Activated naive CD4-positive, alpha-beta T cell treated with anti-CD3 and anti-CD28 coated beads, Interleukin-2, amount 50 U/mL, for 24 hours (primary cell): ENCODE measurements around the gene CRYBA2.

Source experiments
- H3K27ac Mint-ChIP-seq: one replicate; pipeline ENCODE4 v1.8.0; 2021; ENCODE audit warnings: mild to moderate bottlenecking, mixed read lengths
- H3K27me3 Mint-ChIP-seq: one replicate; pipeline ENCODE4 v1.8.0; 2021; ENCODE audit warnings: mixed read lengths
- H3K36me3 Mint-ChIP-seq: one replicate; pipeline ENCODE4 v1.8.0; 2021; ENCODE audit warnings: mixed read lengths
- H3K4me1 Mint-ChIP-seq: one replicate; pipeline ENCODE4 v1.8.0; 2021; ENCODE audit warnings: mixed read lengths
- H3K4me3 Mint-ChIP-seq: one replicate; pipeline ENCODE4 v1.8.0; 2021; ENCODE audit warnings: mild to moderate bottlenecking, mixed read lengths
- H3K9me3 Mint-ChIP-seq: one replicate; pipeline ENCODE4 v1.8.0; 2021; ENCODE audit warnings: mixed read lengths

Gene CRYBA2

DNA sequence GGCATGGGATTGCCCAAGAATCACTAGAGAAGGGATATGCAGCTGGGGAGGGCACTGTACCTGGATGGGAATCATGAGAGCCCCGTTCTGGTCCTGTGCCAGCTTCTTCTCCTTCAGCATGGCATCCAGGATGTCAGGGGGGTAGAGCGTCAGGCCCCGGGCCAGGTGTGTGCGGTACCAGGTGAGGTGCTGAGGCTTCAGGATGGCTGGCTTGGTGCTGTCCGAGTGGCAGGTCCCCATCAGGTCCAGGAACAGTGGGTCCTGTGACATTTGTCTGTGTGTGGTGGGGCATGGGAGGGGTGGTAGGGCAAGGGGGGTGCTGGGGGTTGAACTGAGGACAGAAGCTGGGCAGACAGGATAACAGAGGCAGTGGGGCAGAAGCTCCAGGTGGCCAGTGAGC, 34.9 kb upstream of the CRYBA2 start:
- Mint-ChIP-seq H3K36me3 (no peaks in the 10 kb centered on the region), H3K4me1 (no peaks in the 10 kb centered on the region), H3K9me3 (no peaks in the 10 kb centered on the region), H3K27me3 (peaks cover 4% of the 10 kb centered on the region), H3K27ac (no peak overlapping the region), H3K4me3 (no peak overlapping the region)

DNA sequence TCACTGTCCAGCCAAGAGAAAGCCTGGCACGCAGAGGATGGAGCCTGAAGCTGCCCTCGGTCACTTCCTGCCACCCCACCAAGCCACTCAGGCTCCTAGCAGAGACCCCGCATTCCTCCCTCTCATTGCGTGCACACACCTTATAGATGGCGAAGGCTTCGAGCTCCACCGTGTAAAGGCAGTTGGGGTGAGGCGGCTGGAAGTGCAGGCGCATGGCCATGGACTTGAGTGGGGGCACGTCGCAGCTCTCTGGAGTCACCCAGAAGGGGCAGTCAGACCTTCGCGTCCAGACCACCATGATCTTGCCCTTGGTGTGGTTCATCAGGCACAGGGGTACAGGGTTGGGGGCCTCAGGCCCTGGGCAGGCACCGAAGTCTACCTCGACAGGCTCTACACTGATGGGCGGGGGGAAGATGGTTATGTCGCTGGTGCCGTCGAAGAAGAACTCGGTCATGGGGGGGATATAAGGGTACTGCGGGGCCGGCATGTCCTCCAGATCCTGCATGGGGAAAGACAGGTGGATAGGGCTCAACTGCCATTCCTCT, 34.4 kb upstream of the CRYBA2 start:
- Mint-ChIP-seq H3K4me1 (no peaks in the 10 kb centered on the region), H3K27me3 (peaks cover 4% of the 10 kb centered on the region), H3K4me3 (no peak overlapping the region), H3K36me3 (no peaks in the 10 kb centered on the region), H3K27ac (no peak overlapping the region), H3K9me3 (no peaks in the 10 kb centered on the region)

DNA sequence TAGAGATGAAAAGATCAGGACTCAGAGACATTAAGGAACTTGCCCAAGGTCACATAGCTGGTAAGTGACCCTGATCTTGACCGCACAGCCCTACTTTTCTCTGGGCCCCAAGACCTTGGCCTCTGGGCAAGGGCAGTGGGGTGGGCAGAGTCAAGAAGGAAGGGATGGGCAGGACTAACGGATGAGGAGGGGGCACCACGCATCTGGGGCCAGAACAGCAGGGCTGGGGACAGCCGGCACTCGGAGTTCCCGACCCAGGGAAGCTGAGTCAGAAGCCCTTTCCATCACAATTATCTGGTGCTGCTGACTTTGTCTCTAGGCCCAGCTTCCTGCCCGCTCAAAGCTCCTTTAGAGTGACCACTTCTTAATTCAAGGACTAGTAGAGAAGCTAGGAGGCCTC, 33.7 kb upstream of the CRYBA2 start:
- Mint-ChIP-seq H3K27me3 (peaks cover 4% of the 10 kb centered on the region), H3K9me3 (no peaks in the 10 kb centered on the region)

DNA sequence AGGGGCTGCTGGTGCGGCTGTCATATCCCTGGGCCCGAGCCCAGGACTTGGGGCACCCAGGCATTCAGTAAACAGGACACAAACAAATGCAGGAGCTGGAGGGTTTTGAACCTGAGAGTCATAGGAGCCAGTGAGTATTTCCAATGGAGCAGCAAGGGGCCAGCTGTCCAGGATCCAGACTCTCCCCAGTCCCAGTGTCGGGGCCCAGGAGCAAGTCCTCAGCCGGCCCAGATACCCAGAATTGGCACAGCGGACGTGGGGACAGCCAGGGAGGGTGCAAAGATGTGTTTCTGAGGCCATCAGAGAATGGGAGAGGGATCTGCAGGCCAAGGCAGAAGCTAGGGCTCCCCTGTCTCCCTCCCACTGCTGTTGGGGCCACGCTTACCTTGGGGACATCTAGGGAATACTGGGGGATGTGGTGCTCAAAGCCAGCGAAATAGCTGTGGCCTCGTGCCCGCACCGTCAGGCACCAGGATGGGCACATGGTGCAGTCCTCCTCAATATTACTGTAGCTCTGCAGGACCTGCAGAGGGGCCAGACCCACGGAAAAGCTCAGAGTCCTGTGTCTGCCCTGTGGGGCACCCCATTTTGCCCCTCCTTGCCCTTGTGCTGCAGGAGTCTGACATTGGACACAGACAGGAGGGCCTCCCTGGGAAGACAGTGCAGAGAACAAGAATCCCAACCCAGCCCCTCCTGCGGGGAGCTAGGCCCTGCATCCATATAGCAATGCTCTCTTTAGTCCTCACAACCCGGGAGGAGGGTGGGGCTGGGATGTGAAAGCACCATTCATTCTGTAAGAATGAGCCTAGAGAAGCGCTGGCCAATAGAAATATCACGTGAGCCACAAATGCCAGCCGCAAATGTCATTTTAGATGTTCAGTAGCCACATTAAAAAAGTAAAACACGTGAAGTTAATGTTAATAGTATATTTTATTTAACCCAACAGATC, 32.7 kb upstream of the CRYBA2 start:
- Mint-ChIP-seq H3K36me3 (no peaks in the 10 kb centered on the region), H3K4me3 (no peak overlapping the region), H3K27me3 (peaks cover 4% of the 10 kb centered on the region), H3K27ac (no peak overlapping the region), H3K9me3 (no peaks in the 10 kb centered on the region), H3K4me1 (no peaks in the 10 kb centered on the region)

More for the DNA sequence above, 33.7 kb upstream of the CRYBA2 start:
- Mint-ChIP-seq H3K36me3 (no peaks in the 10 kb centered on the region), H3K4me3 (no peak overlapping the region), H3K4me1 (no peaks in the 10 kb centered on the region), H3K27ac (no peak overlapping the region)

DNA sequence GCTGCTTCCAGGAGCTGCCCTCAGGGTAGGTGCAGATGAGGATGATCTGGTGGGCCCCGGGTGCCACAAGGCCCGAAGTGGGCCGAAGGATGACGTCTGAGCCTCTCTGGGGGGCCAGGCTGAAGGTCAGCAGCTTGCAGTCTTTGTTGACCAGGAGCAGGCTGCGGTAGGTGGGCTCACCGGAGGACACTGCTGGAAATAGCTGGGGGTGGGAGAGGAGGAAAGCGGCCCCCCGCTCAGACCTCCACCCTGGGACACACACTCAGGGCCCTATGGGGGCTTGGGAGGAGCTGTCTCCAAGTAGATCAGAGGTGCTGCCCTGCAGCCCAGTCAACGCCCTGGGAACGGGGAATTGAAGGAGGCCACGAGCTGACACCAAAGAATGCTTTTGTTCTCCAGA, 30.8 kb upstream of the CRYBA2 start:
- no peaks in the 10 kb centered on the region for H3K9me3 Mint-ChIP-seq
- H3K27ac Mint-ChIP-seq = no peak overlapping the region
- H3K27me3 Mint-ChIP-seq = no peaks in the 10 kb centered on the region
- H3K36me3 Mint-ChIP-seq = no peaks in the 10 kb centered on the region
- H3K4me1 Mint-ChIP-seq = no peaks in the 10 kb centered on the region
- no peak overlapping the region for H3K4me3 Mint-ChIP-seq

DNA sequence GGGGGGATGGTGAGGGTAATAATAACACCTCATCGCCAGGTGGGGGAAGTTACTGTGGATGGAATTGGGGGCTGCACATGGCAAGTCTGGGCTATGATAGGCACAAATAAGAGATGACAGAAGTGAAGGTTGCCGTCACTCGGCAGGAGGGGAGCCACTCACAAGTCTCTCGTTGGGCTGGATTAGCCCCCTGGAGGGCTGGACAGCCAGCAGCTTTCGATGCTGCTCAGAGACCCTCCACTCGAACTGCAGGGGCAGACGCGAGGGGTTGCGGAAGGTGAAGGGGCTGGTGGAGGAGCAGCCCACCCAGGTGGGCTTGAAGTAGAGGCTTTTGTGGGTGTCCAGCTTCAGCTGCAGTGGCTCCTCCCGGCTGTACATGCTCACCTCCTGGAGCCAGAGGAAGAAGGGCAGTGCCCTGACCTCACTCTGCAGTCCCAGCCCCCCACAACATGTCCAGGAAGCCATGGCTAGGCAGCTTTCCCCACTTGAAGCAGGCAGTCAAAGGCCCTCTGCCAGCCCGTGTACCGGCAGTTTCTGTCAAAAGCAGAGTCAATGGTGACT, 29.9 kb upstream of the CRYBA2 start:
- Mint-ChIP-seq H3K27me3 (no peaks in the 10 kb centered on the region), H3K9me3 (no peaks in the 10 kb centered on the region), H3K4me3 (no peak overlapping the region), H3K36me3 (no peaks in the 10 kb centered on the region), H3K27ac (no peak overlapping the region), H3K4me1 (no peaks in the 10 kb centered on the region)

DNA sequence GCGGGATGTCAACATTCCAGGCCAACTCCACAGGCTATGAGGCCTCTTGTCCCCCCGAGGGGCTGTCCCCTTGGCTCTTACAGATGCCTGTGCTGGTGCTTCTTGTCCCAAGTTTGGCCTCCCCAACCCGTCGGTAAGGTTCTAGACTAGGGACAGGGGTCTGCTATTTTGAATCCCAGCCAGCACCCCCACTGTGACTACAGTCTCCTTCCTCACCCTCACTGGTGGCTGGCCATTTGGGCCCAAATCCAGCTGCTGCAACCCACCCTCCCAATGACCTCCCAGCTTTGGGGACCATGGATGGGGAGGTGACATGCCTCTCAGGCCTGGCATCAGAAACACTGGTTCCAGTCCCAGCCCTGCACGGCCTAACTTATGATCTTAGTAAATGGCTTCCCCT, 29.4 kb upstream of the CRYBA2 start:
- Mint-ChIP-seq H3K4me1 (no peaks in the 10 kb centered on the region), H3K27me3 (no peaks in the 10 kb centered on the region), H3K9me3 (no peaks in the 10 kb centered on the region), H3K4me3 (no peak overlapping the region), H3K27ac (no peak overlapping the region), H3K36me3 (no peaks in the 10 kb centered on the region)

DNA sequence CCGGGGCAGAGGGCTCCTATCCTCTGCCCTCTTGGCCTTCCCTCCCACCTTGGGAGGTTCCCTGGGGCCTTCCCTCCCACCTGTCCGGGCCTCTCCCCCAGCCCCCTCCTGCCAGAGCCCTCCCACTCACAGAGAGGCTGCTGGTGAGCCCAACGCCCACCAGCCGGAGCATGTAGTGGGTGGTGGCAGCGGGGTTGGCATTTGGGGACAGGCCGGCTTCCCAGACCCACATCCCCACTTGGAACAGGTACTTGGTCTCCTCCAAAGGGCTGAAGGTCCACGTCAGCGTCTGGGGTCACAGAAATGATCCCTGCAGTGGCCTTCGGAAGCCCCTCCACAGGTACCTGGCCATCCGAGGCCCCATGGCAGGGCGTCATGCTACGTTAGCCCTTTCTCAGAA, 28.8 kb upstream of the CRYBA2 start:
- Mint-ChIP-seq H3K9me3 (no peaks in the 10 kb centered on the region), H3K36me3 (no peaks in the 10 kb centered on the region), H3K27me3 (no peaks in the 10 kb centered on the region), H3K4me1 (no peaks in the 10 kb centered on the region), H3K27ac (no peak overlapping the region), H3K4me3 (no peak overlapping the region)

DNA sequence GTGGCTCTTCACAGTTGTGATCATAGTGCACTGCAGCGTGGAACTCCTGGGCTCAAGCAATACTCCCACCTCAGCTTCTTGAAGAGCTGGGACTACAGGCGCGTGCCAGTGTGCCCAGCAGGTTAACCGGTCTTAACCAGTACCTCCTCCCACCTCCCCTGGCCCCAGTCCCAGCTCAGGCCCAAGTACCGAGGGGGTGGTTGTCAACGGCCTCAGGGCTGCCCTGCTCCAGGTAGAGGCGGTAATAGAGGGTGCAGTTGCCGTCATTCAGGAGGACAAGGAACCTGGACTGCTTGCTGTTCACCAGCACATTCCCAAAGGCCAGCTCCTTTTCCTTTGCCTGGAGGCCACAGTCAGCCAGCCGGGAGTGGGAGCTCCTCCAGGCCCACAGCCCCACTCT, 28.4 kb upstream of the CRYBA2 start:
- H3K27ac Mint-ChIP-seq = no peak overlapping the region

DNA sequence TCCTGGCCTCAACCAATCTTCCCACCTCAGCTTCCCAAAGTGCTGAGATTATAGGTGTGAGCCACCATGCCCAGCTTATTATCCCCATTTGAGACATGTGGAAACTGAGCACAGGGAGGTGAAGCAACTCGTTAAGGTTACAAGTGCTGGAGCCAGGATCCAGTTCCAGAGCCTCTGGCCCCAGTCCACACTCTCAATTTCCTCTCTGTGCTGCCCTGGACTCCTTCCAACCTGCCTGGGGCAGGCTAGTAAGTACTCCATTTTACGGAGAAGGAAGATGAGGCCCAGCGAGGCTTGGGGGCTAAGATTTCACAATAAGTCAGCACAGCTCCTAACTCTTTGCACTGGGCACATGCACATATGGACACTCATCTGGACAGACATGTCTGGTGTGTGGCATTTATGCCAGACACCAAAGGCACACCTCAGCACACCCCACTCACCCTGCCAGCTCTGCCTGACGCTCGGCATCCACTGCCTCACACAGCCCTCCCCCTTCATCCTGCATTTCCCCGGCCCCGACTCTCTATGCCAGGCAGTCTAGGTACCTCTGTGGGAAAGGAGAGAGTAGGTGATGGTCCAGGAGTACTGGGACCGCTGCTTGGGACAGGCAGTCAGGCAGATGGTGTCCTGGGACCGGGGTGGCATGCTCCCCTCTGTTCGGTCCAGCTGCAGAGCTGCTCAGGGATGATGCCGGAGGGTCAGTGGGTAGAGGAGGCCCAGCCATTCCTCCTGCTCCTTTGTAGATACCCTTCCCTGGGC, 27.6 kb upstream of the CRYBA2 start:
- Mint-ChIP-seq H3K27ac (no peak overlapping the region), H3K36me3 (no peaks in the 10 kb centered on the region), H3K9me3 (no peaks in the 10 kb centered on the region), H3K4me3 (no peak overlapping the region), H3K4me1 (no peaks in the 10 kb centered on the region), H3K27me3 (no peaks in the 10 kb centered on the region)

More for the DNA sequence above, 28.4 kb upstream of the CRYBA2 start:
- no peaks in the 10 kb centered on the region for H3K36me3 Mint-ChIP-seq
- H3K4me3 Mint-ChIP-seq = no peak overlapping the region
- no peaks in the 10 kb centered on the region for H3K9me3 Mint-ChIP-seq
- H3K4me1 Mint-ChIP-seq = no peaks in the 10 kb centered on the region
- H3K27me3 Mint-ChIP-seq = no peaks in the 10 kb centered on the region

DNA sequence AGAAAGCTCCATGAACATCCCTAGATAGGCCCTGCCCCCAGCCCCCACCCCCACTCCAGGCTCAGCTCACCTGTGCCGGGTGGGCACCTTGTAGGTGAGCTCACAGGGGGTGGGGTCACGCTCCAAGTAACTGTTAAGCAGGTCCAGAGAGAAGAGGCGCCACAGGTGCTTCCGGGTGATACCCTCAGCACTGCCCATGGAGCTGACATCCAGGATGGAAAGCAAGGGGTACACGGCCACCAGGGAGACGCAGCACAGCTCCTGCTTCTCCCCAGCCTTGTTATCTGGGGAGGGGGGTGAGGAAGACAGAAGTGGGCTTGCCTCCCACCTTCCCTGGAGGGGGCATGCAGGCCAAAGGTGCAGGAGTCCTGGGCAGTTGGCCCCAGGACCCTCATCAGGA, 26.2 kb upstream of the CRYBA2 start:
- Mint-ChIP-seq H3K36me3 (no peaks in the 10 kb centered on the region), H3K27me3 (peaks cover 3% of the 10 kb centered on the region), H3K4me1 (no peaks in the 10 kb centered on the region), H3K4me3 (no peak overlapping the region), H3K27ac (no peak overlapping the region), H3K9me3 (no peaks in the 10 kb centered on the region)

DNA sequence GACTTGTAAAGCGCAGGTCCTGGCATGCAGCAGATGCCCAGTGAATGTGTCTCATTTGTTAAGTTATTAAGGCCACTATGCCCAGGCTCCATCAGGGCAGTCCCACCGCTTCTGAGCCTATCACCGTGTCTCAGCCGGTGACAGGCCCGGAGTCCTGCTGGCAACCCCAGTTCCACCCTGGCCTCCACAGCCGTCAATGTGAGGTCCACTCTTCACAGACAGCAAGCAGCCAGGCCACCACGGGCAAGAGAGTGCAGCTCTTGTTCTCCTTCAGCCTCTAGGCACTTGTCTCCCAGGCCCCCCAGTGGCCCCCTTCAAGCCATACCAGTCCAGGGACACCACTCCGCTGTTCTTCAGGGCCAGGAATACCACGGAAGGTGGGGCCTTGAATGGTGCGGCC, 25.5 kb upstream of the CRYBA2 start:
- Mint-ChIP-seq H3K4me3 (no peak overlapping the region), H3K27me3 (peaks cover 5% of the 10 kb centered on the region), H3K4me1 (no peaks in the 10 kb centered on the region)

DNA sequence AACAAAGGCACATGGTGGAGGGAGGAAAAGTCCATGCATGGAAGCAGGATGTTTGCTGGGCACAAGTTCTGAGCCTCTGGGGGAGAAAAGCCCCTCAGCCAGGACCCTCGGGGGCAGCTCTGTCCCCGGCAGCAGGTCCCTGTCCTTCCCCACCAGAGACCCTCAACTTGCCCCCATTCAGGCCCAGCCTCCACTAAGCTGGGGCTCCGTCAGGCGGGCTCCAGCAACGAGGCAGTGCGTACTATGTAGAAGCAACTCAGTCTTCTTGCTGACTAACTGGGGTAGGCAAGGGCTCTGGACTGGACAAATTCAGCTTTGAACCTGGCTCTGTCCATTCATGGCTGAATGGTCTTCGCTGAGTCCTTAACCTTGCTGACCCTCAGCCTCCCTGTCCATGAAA, 25.1 kb upstream of the CRYBA2 start:
- Mint-ChIP-seq H3K36me3 (no peaks in the 10 kb centered on the region), H3K4me3 (no peak overlapping the region), H3K27ac (no peak overlapping the region), H3K27me3 (peaks cover 5% of the 10 kb centered on the region), H3K4me1 (no peaks in the 10 kb centered on the region), H3K9me3 (no peaks in the 10 kb centered on the region)

More for the DNA sequence above, 25.5 kb upstream of the CRYBA2 start:
- H3K36me3 Mint-ChIP-seq = no peaks in the 10 kb centered on the region
- H3K9me3 Mint-ChIP-seq = no peaks in the 10 kb centered on the region
- no peak overlapping the region for H3K27ac Mint-ChIP-seq

DNA sequence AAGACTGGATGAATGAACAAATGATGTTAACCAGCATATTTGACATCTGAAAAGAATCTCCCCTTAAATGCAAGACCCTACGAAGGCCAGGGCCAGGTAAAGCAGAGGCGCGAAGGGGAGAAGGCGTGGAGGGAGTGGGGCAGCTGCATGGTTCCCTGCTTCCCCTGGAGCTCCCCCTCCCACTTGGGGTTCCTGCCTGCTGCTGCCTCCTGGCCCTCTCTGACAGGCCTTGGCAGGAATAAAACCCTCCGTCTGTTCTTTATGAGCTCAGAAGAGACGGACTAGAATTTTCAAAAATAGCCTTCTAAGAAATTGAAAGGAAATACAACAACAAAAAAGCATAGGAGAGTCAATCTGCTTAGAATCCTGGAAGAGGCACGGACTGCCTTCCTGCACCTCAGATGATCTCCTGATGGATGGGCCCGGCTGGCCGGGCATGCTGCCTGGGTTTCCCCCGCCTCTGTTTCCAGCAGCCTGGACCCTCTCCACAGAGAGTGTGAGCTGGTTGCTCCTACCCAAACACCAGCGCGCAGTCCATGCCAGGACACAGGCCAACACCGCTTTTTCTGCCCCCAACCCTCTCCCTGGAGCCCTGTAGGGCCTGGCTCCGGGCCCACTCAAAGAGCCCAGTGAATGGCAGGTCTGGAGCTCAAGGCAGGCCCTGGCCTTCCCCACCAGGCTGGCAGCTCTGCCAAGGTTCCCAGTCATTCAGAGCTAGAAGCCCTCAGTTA, 24.1 kb upstream of the CRYBA2 start:
- Mint-ChIP-seq H3K4me1 (no peaks in the 10 kb centered on the region), H3K36me3 (no peaks in the 10 kb centered on the region), H3K4me3 (no peak overlapping the region), H3K27me3 (peaks cover 5% of the 10 kb centered on the region), H3K27ac (no peak overlapping the region), H3K9me3 (no peaks in the 10 kb centered on the region)

DNA sequence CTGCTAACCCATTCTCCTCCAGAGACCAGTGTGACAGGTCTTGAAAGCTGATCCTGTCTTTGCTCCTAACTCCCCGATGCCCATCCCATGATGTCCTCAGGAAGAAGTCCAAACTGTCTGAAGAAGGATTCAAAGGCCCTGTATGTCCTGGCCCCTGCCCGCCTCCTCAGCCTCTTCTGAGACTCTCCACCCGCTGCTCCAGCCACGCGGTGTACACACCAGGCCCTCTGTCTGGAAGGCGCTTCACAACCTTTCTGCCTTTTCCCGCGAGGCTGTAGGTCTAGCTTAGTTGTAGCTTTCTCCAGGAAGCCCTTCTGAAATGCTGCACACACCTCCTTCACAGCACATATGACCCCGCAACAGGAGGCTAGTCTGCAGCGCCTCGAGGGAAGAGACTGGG, 23.5 kb upstream of the CRYBA2 start:
- Mint-ChIP-seq H3K36me3 (no peaks in the 10 kb centered on the region), H3K4me1 (no peaks in the 10 kb centered on the region), H3K9me3 (no peaks in the 10 kb centered on the region), H3K27ac (no peak overlapping the region), H3K27me3 (peaks cover 5% of the 10 kb centered on the region), H3K4me3 (no peak overlapping the region)
